Measurements from ENCODE around the gene SLC35F2. TPM values are rescaled to one million over a fixed set of nuclear protein-coding genes. Genes with fewer than 3 reads are reported as not detected.

SLC35F2 gene
- total RNA-seq, 1 experiment from 2014 or later: 35.7 TPM

- CTCF ChIA-PET: no interaction called here
Measured at GRCh38 chr11:107808521-107808920, 50.1 kb downstream of the SLC35F2 start.

DNA sequence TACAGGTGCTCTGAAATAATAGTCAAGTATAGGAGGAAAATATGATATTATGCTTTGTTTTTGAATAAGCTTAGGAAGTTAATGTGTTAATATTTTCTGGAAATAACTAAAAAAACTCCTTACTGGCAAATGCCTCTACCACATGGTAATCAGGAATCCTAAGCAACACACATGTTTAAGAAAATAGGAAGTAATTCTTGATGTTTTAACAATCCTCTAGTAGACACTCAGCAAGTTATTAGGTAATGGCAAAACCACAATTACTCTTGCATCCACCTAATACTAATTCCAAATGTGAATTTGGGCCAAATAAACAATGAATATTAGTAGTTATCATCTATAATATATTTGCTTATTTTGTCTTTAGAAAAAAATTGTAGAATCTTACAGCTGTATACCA is 53.6 kb downstream of the SLC35F2 start:
- CTCF ChIA-PET: no interaction called here
- intact Hi-C loops (cut with micrococcal nuclease; ENCODE audit: unreplicated experiment): no loop called here

More at GRCh38 chr11:107808521-107808920, 50.1 kb downstream of the SLC35F2 start:
- no peak for DNase-seq
- H3K36me3 ChIP-seq (ENCODE audit: low read depth): peaks cover 47% of the 10 kb centered on the region
- H3K9me2 ChIP-seq (ENCODE audit: insufficient read depth): no peaks in the 10 kb centered on the region
- intact Hi-C loops (cut with micrococcal nuclease; ENCODE audit: unreplicated experiment): no loop called here
- POLR2A ChIA-PET (ENCODE audit: unreplicated experiment): no interaction called here
- no peaks in the 10 kb centered on the region for H3K4me1 ChIP-seq (replicated peaks; ENCODE audit: insufficient read depth)
- no peaks in the 10 kb centered on the region for H3F3A ChIP-seq (ENCODE audit: insufficient read depth, low read depth)
- H3K4me2 ChIP-seq: no peak overlapping the region
- H4K20me1 ChIP-seq (ENCODE audit: insufficient read depth): no peaks in the 10 kb centered on the region; the same call in 1 of the 2 replicates
- H3K9me3 ChIP-seq (ENCODE audit: insufficient read depth, low read depth): no peaks in the 10 kb centered on the region
- H3K27ac ChIP-seq: no peak overlapping the region
- H3K4me3 ChIP-seq: no peak overlapping the region
- H3K27me3 ChIP-seq (ENCODE audit: insufficient read depth, low read depth): no peaks in the 10 kb centered on the region
- TF ChIP-seq, protein P1, sequence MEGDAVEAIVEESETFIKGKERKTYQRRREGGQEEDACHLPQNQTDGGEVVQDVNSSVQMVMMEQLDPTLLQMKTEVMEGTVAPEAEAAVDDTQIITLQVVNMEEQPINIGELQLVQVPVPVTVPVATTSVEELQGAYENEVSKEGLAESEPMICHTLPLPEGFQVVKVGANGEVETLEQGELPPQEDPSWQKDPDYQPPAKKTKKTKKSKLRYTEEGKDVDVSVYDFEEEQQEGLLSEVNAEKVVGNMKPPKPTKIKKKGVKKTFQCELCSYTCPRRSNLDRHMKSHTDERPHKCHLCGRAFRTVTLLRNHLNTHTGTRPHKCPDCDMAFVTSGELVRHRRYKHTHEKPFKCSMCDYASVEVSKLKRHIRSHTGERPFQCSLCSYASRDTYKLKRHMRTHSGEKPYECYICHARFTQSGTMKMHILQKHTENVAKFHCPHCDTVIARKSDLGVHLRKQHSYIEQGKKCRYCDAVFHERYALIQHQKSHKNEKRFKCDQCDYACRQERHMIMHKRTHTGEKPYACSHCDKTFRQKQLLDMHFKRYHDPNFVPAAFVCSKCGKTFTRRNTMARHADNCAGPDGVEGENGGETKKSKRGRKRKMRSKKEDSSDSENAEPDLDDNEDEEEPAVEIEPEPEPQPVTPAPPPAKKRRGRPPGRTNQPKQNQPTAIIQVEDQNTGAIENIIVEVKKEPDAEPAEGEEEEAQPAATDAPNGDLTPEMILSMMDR (conservative IDR thresholded peaks at IDR 0.05): no peak
- TF ChIP-seq EZH2 (IDR thresholded peaks at IDR 0.05; ENCODE audit: low read depth): no peak
- BruUV-seq (replicated peaks): no TSS peak
- H2AFZ ChIP-seq: no peak overlapping the region
- H3K79me2 ChIP-seq (ENCODE audit: low read depth): peaks cover 12% of the 10 kb centered on the region; the same call in 1 of the 2 replicates

GRCh38 chr11:107804211-107804610 is 54.4 kb downstream of the SLC35F2 start:
- H3K36me3 ChIP-seq (ENCODE audit: low read depth): peaks cover 49% of the 10 kb centered on the region
- no TSS peak for BruUV-seq (replicated peaks)
- H3K79me2 ChIP-seq (ENCODE audit: low read depth): 0 out of 2 replicates have a peak, but pooled peaks cover 3% of the 10 kb centered on the region
- POLR2A ChIA-PET (ENCODE audit: unreplicated experiment): no interaction called here
- H3F3A ChIP-seq (ENCODE audit: insufficient read depth, low read depth): peaks cover 11% of the 10 kb centered on the region; the same call in 1 of the 2 replicates
- no peaks in the 10 kb centered on the region for H3K9me2 ChIP-seq (ENCODE audit: insufficient read depth)
- no peak overlapping the region for H3K4me3 ChIP-seq
- H3K9me3 ChIP-seq (ENCODE audit: insufficient read depth, low read depth): no peaks in the 10 kb centered on the region
- H4K20me1 ChIP-seq (ENCODE audit: insufficient read depth): no peaks in the 10 kb centered on the region; the same call in 1 of the 2 replicates
- CTCF ChIA-PET: no interaction called here
- intact Hi-C loops (cut with micrococcal nuclease; ENCODE audit: unreplicated experiment): no loop called here
- H3K4me2 ChIP-seq: no peak overlapping the region
- no peak overlapping the region for H3K27ac ChIP-seq
- DNase-seq: no peak
- TF ChIP-seq EZH2 (IDR thresholded peaks at IDR 0.05; ENCODE audit: low read depth): no peak
- TF ChIP-seq, protein P1 (conservative IDR thresholded peaks at IDR 0.05): no peak
- H3K4me1 ChIP-seq (replicated peaks; ENCODE audit: insufficient read depth): no peaks in the 10 kb centered on the region
- no peaks in the 10 kb centered on the region for H3K27me3 ChIP-seq (ENCODE audit: insufficient read depth, low read depth)
- H2AFZ ChIP-seq: no peak overlapping the region

More for the DNA sequence above, 53.6 kb downstream of the SLC35F2 start:
- no peak for DNase-seq
- peaks cover 11% of the 10 kb centered on the region; the same call in 1 of the 2 replicates for H3F3A ChIP-seq (ENCODE audit: insufficient read depth, low read depth)
- POLR2A ChIA-PET (ENCODE audit: unreplicated experiment): no interaction called here
- BruUV-seq (replicated peaks): no TSS peak
- no peaks in the 10 kb centered on the region for H3K4me1 ChIP-seq (replicated peaks; ENCODE audit: insufficient read depth)
- H3K9me3 ChIP-seq (ENCODE audit: insufficient read depth, low read depth): no peaks in the 10 kb centered on the region
- no peak for TF ChIP-seq EZH2 (IDR thresholded peaks at IDR 0.05; ENCODE audit: low read depth)
- no peaks in the 10 kb centered on the region; the same call in 1 of the 2 replicates for H4K20me1 ChIP-seq (ENCODE audit: insufficient read depth)
- H3K79me2 ChIP-seq (ENCODE audit: low read depth): 0 out of 2 replicates have a peak, but pooled peaks cover 3% of the 10 kb centered on the region
- no peak overlapping the region for H2AFZ ChIP-seq
- peaks cover 50% of the 10 kb centered on the region for H3K36me3 ChIP-seq (ENCODE audit: low read depth)
- H3K27me3 ChIP-seq (ENCODE audit: insufficient read depth, low read depth): no peaks in the 10 kb centered on the region
- H3K4me3 ChIP-seq: no peak overlapping the region
- H3K27ac ChIP-seq: no peak overlapping the region
- no peak overlapping the region for H3K4me2 ChIP-seq
- H3K9me2 ChIP-seq (ENCODE audit: insufficient read depth): no peaks in the 10 kb centered on the region

GRCh38 chr11:107801641-107802040 is 56.9 kb downstream of the SLC35F2 start:
- no peaks in the 10 kb centered on the region for H3K27me3 ChIP-seq (ENCODE audit: insufficient read depth, low read depth)
- no peaks in the 10 kb centered on the region for H3K4me1 ChIP-seq (replicated peaks; ENCODE audit: insufficient read depth)
- peaks cover 52% of the 10 kb centered on the region for H3K36me3 ChIP-seq (ENCODE audit: low read depth)
- peaks cover 11% of the 10 kb centered on the region; the same call in 1 of the 2 replicates for H3F3A ChIP-seq (ENCODE audit: insufficient read depth, low read depth)
- POLR2A ChIA-PET (ENCODE audit: unreplicated experiment): no interaction called here
- H3K79me2 ChIP-seq (ENCODE audit: low read depth): 0 out of 2 replicates have a peak, but pooled peaks cover 4% of the 10 kb centered on the region
- no peak overlapping the region for H3K27ac ChIP-seq
- H2AFZ ChIP-seq: no peak overlapping the region
- intact Hi-C loops (cut with micrococcal nuclease; ENCODE audit: unreplicated experiment): no loop called here
- H3K9me2 ChIP-seq (ENCODE audit: insufficient read depth): no peaks in the 10 kb centered on the region
- TF ChIP-seq, protein P1 (conservative IDR thresholded peaks at IDR 0.05): no peak
- no peak for TF ChIP-seq EZH2 (IDR thresholded peaks at IDR 0.05; ENCODE audit: low read depth)
- CTCF ChIA-PET: no interaction called here
- H3K4me2 ChIP-seq: no peak overlapping the region
- peaks cover 3% of the 10 kb centered on the region; the same call in 1 of the 2 replicates for H4K20me1 ChIP-seq (ENCODE audit: insufficient read depth)
- no peak overlapping the region for H3K4me3 ChIP-seq
- no peaks in the 10 kb centered on the region for H3K9me3 ChIP-seq (ENCODE audit: insufficient read depth, low read depth)
- no TSS peak for BruUV-seq (replicated peaks)
- DNase-seq: no peak
